ENCODE results near the gene SMARCB1.

GRCh38 chr22:23841736-23842445 is 55.1 kb downstream of the SMARCB1 start:
- TF ChIP-seq, protein P1, sequence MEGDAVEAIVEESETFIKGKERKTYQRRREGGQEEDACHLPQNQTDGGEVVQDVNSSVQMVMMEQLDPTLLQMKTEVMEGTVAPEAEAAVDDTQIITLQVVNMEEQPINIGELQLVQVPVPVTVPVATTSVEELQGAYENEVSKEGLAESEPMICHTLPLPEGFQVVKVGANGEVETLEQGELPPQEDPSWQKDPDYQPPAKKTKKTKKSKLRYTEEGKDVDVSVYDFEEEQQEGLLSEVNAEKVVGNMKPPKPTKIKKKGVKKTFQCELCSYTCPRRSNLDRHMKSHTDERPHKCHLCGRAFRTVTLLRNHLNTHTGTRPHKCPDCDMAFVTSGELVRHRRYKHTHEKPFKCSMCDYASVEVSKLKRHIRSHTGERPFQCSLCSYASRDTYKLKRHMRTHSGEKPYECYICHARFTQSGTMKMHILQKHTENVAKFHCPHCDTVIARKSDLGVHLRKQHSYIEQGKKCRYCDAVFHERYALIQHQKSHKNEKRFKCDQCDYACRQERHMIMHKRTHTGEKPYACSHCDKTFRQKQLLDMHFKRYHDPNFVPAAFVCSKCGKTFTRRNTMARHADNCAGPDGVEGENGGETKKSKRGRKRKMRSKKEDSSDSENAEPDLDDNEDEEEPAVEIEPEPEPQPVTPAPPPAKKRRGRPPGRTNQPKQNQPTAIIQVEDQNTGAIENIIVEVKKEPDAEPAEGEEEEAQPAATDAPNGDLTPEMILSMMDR (IDR thresholded peaks at IDR 0.05): no peak
- TF ChIP-seq POLR2A (IDR thresholded peaks at IDR 0.05): no peak

All from breast epithelium (tissue), 3 donors.